SU-DHL-6 (cell line): ENCODE results near the gene NMNAT2.

Experiments
- H2AFZ ChIP-seq: fragments of 200-600 bp; sonication (generic); 2 replicates; pipeline ENCODE4 v1.6.1; 2014; ENCODE audit warnings: low read depth, mild to moderate bottlenecking, moderate library complexity, mixed read lengths, antibody characterized with exemption, low read length; ENCODE audit not compliant: severe bottlenecking
- H3F3A ChIP-seq: fragments of 200-600 bp; shearing (Covaris generic); 2 replicates; pipeline ENCODE4 v1.6.0; 2016; ENCODE audit warnings: antibody characterized with exemption, mild to moderate bottlenecking; ENCODE audit not compliant: insufficient read depth
- H3K27ac ChIP-seq: fragments of 200-600 bp; sonication (generic); 2 replicates; pipeline ENCODE4 v1.5.1; 2016; ENCODE audit warnings: low read depth, mild to moderate bottlenecking, low read length, moderate library complexity, mixed read lengths
- H3K27me3 ChIP-seq: fragments of 200-600 bp; sonication (generic), shearing (Covaris generic); 2 replicates; pipeline ENCODE4 v1.6.0; 2014; ENCODE audit warnings: mild to moderate bottlenecking, low read length
- H3K36me3 ChIP-seq: fragments of 200-600 bp; sonication (generic); 2 replicates; pipeline ENCODE4 v1.6.1; 2014; ENCODE audit warnings: mild to moderate bottlenecking, low read length, mixed read lengths
- H3K4me2 ChIP-seq: fragments of 300-600, 200-600 bp; shearing (Covaris generic), sonication (generic); 2 replicates; pipeline ENCODE4 v1.6.0; 2014; ENCODE audit warnings: low read length, low read depth, mild to moderate bottlenecking; ENCODE audit not compliant: poor library complexity, severe bottlenecking
- H3K4me3 ChIP-seq: fragments of 200-600 bp; sonication (generic); 2 replicates; pipeline ENCODE4 v1.5.1; 2014; ENCODE audit warnings: antibody characterized with exemption, low read length, mild to moderate bottlenecking, mixed read lengths; ENCODE audit not compliant: insufficient read depth, poor library complexity, severe bottlenecking
- H3K79me2 ChIP-seq: fragments of 200-600 bp; sonication (generic); 2 replicates; pipeline ENCODE4 v1.6.1; 2014; ENCODE audit warnings: mild to moderate bottlenecking, low read length, moderate library complexity; ENCODE audit not compliant: insufficient read depth
- H3K9ac ChIP-seq: fragments of 200-600 bp; sonication (generic); 2 replicates; pipeline ENCODE4 v1.7.0; 2014; ENCODE audit warnings: mild to moderate bottlenecking, low read length
- H3K9me2 ChIP-seq: fragments of 200-600 bp; sonication (generic); replicated peaks from 2 replicates; pipeline ENCODE4 v1.6.1; 2014; ENCODE audit warnings: low read length; ENCODE audit not compliant: insufficient read depth
- H3K9me3 ChIP-seq: fragments of 200-600 bp; sonication (generic); 2 replicates; pipeline ENCODE4 v1.6.1; 2014; ENCODE audit warnings: low read length, mixed read lengths; ENCODE audit not compliant: insufficient read depth
- H4K20me1 ChIP-seq: fragments of 200-600 bp; sonication (generic); 2 replicates; pipeline ENCODE4 v1.6.1; 2014; ENCODE audit warnings: low read depth, mild to moderate bottlenecking, antibody characterized with exemption, low read length, moderate library complexity, mixed read lengths
- EZH2phosphoT487 ChIP-seq: fragments of 200-600 bp; sonication (generic), shearing (Covaris generic); conservative IDR thresholded peaks from 2 replicates; pipeline ENCODE4 v1.6.1; 2018; ENCODE audit warnings: mild to moderate bottlenecking, antibody characterized with exemption, low read length, moderate library complexity, mixed read lengths
- TF ChIP-seq, protein P1 (sequence below): fragments of 200-600 bp; sonication (generic); IDR thresholded peaks from one replicate; pipeline ENCODE4 v1.5.1; 2017; ENCODE audit warnings: antibody characterized with exemption, mild to moderate bottlenecking, low read length, moderate library complexity; ENCODE audit not compliant: insufficient read depth, poor library complexity, severe bottlenecking

NMNAT2 gene

GRCh38 chr1:183198463-183198862, 219.7 kb downstream of the NMNAT2 start:
- no peaks in the 10 kb centered on the region for H3K9me3 ChIP-seq
- no peaks in the 10 kb centered on the region for H3K9me2 ChIP-seq
- no peak overlapping the region for H3K9ac ChIP-seq
- H3K79me2 ChIP-seq, result no peaks in the 10 kb centered on the region
- H3K27ac ChIP-seq, result no peak overlapping the region
- TF ChIP-seq, protein P1, sequence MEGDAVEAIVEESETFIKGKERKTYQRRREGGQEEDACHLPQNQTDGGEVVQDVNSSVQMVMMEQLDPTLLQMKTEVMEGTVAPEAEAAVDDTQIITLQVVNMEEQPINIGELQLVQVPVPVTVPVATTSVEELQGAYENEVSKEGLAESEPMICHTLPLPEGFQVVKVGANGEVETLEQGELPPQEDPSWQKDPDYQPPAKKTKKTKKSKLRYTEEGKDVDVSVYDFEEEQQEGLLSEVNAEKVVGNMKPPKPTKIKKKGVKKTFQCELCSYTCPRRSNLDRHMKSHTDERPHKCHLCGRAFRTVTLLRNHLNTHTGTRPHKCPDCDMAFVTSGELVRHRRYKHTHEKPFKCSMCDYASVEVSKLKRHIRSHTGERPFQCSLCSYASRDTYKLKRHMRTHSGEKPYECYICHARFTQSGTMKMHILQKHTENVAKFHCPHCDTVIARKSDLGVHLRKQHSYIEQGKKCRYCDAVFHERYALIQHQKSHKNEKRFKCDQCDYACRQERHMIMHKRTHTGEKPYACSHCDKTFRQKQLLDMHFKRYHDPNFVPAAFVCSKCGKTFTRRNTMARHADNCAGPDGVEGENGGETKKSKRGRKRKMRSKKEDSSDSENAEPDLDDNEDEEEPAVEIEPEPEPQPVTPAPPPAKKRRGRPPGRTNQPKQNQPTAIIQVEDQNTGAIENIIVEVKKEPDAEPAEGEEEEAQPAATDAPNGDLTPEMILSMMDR, result no peak
- TF ChIP-seq EZH2phosphoT487, result no peak
- H3K36me3 ChIP-seq, result no peaks in the 10 kb centered on the region
- H3K4me2 ChIP-seq, result no peak overlapping the region
- H3F3A ChIP-seq, result no peaks in the 10 kb centered on the region
- H4K20me1 ChIP-seq, result no peaks in the 10 kb centered on the region
- no peaks in the 10 kb centered on the region for H3K27me3 ChIP-seq
- H3K4me3 ChIP-seq, result no peak overlapping the region
- no peak overlapping the region for H2AFZ ChIP-seq
